GM12878 (cell line): ENCODE data around the gene C3orf22. TPM values are rescaled to one million over a fixed set of nuclear protein-coding genes. Genes with fewer than 3 reads are reported as not detected.
"Not testable (repeated sequence)": the region's sequence is repeated elsewhere in the genome, so short reads cannot be mapped to it uniquely, and the experiment has no call there.

Experiments
- ATAC-seq: fragments of 200-7000 bp; cut with Tn5 transposase; 3 replicates; pipeline ENCODE4 v1.9.1; 2020; ENCODE audit warnings: mild to moderate bottlenecking, moderate library complexity
- BruUV-seq: library from RNA; stranded (reverse); fragments of 400-500 nt; replicated peaks from 2 replicates; lab custom pipeline; 2021; lab: Mats Ljungman, UMichigan
- CTCF ChIA-PET: fragments of 300-600 bp; sonication (Branson Sonifier 250); formaldehyde crosslinking; extraction: SDS; loops from one replicate; lab custom pipeline; 2021; ENCODE audit warnings: inconsistent platforms; lab: Yijun Ruan, JAX
- POLR2A ChIA-PET: fragments of 350-600 bp; formaldehyde crosslinking; extraction: SDS; loops from one replicate; lab custom pipeline; 2021; ENCODE audit warnings: inconsistent platforms; lab: Charles Lee
- RAD21 ChIA-PET: fragments of 300-600 bp; sonication (Branson Sonifier 250); formaldehyde crosslinking; loops from one replicate; lab custom pipeline; 2023; ENCODE audit warnings: antibody characterized with exemption; ENCODE audit not compliant: unreplicated experiment; lab: Charles Lee
- SMC1A ChIA-PET: fragments of 300-600 bp; sonication (Branson Sonifier 250); formaldehyde crosslinking; loops from one replicate; lab custom pipeline; 2023; ENCODE audit not compliant: unreplicated experiment, uncharacterized antibody; lab: Charles Lee
- DNase-seq: peaks from one replicate; pipeline ENCODE4 v3.0.0-alpha.2; 2011; ENCODE audit warnings: low read depth, low spot score
- FAIRE-seq: peaks from 3 replicates; lab custom pipeline; 2011; peaks lifted over from hg19 to GRCh38; lab: Jason Lieb, UNC
- H2AFZ ChIP-seq: 2 replicates; pipeline ENCODE4 v1.6.0; 2011; ENCODE audit warnings: low read depth, low read length, control low read depth; ENCODE audit not compliant: control insufficient read depth
- H3K27ac ChIP-seq: 2 replicates; pipeline ENCODE4 v1.5.1; 2011; ENCODE audit warnings: control low read depth; ENCODE audit not compliant: control insufficient read depth, insufficient read depth
- H3K27me3 ChIP-seq, 2 experiments: replicated peaks in 1 of 2; 2 replicates each; pipeline versions ENCODE4 v1.6.0 to v1.6.1; 2011; ENCODE audit warnings: low read length in 1 of 2; ENCODE audit not compliant: control insufficient read depth in 2 of 2, insufficient read depth in 2 of 2
- H3K36me3 ChIP-seq, 2 experiments: 2 replicates each; pipeline ENCODE4 v1.5.1; 2011; ENCODE audit warnings: low read length in 1 of 2; ENCODE audit not compliant: control insufficient read depth in 2 of 2, insufficient read depth in 2 of 2
- H3K4me1 ChIP-seq: 2 replicates; pipeline ENCODE4 v1.6.1; 2011; ENCODE audit warnings: mild to moderate bottlenecking, low read length, moderate library complexity, mixed read lengths; ENCODE audit not compliant: control insufficient read depth, insufficient read depth
- H3K4me2 ChIP-seq: 2 replicates; pipeline ENCODE4 v1.6.0; 2011; ENCODE audit warnings: control low read depth; ENCODE audit not compliant: control insufficient read depth, insufficient read depth
- H3K4me3 ChIP-seq: fragments of 200-600 bp; sonication (generic); 2 replicates; pipeline ENCODE4 v1.5.1; 2016
- H3K79me2 ChIP-seq: 2 replicates; pipeline ENCODE4 v1.6.0; 2011; ENCODE audit warnings: low read length; ENCODE audit not compliant: control insufficient read depth, insufficient read depth
- H3K9ac ChIP-seq: 2 replicates; pipeline ENCODE4 v1.8.0; 2011; ENCODE audit warnings: low read length, control low read depth, mixed read lengths; ENCODE audit not compliant: control insufficient read depth, insufficient read depth
- H3K9me3 ChIP-seq: replicated peaks from 3 replicates; pipeline ENCODE4 v1.5.1; 2011; ENCODE audit warnings: mild to moderate bottlenecking, low read length; ENCODE audit not compliant: control insufficient read depth, insufficient read depth
- H4K20me1 ChIP-seq: 2 replicates; pipeline ENCODE4 v1.6.0; 2011; ENCODE audit not compliant: control insufficient read depth, insufficient read depth
- CBFB ChIP-seq: IDR thresholded peaks from 2 replicates; pipeline ENCODE4 v1.6.1; 2016; ENCODE audit warnings: antibody characterized with exemption, low read depth
- IRF4 ChIP-seq: IDR thresholded peaks from 2 replicates; pipeline ENCODE4 v1.6.1; 2011; ENCODE audit warnings: low read depth, low read length
- NRF1 ChIP-seq: conservative IDR thresholded peaks from 2 replicates; pipeline ENCODE4 v1.6.1; 2011; ENCODE audit warnings: mild to moderate bottlenecking, low read depth, low read length, improper control_type of control experiment
- SIX5 ChIP-seq: IDR thresholded peaks from 2 replicates; pipeline ENCODE4 v1.6.1; 2011; ENCODE audit warnings: mild to moderate bottlenecking, low read depth, low read length, moderate library complexity; ENCODE audit not compliant: severe bottlenecking
- SUPT20H ChIP-seq: IDR thresholded peaks from 2 replicates; pipeline ENCODE4 v1.6.1; 2011; ENCODE audit warnings: low read depth, mild to moderate bottlenecking, low read length, moderate library complexity, borderline replicate concordance; ENCODE audit not compliant: control insufficient read depth
- TARDBP ChIP-seq: IDR thresholded peaks from 2 replicates; pipeline ENCODE4 v1.6.1; 2016; ENCODE audit warnings: borderline replicate concordance
- TCF7 ChIP-seq: IDR thresholded peaks from 2 replicates; pipeline ENCODE4 v1.6.1; 2014; ENCODE audit warnings: antibody characterized with exemption, borderline replicate concordance
- ZNF592 ChIP-seq: fragments of 450-650 bp; IDR thresholded peaks from 2 replicates; pipeline ENCODE4 v1.6.1; 2017; ENCODE audit warnings: mild to moderate bottlenecking, moderate library complexity
- WGBS: methylation state at CpG from one replicate; pipeline ENCODE4 v1.1.6; 2016; ENCODE audit warnings: low lambda C conversion rate; ENCODE audit not compliant: insufficient replicate concordance, insufficient coverage; ENCODE audit errors: missing lambda C conversion rate; 5-methylcytosine and 5-hydroxymethylcytosine counted together
- in situ Hi-C: fragments of 300-500 bp; cut with MboI; formaldehyde crosslinking; loops from 9 replicates; pipeline ENCODE4 v1.14.3; 2018; ENCODE audit warnings: mixed read lengths
- intact Hi-C: fragments of 100-400 bp; cut with micrococcal nuclease; formaldehyde crosslinking; loops from one replicate; pipeline ENCODE4 v1.14.2; 2022; ENCODE audit not compliant: unreplicated experiment
- polyA plus RNA-seq, 11 experiments: library from polyadenylated mRNA; depleted of rRNA in 4 of 11; unstranded in 6 of 11; stranded (reverse) in 5 of 11; fragments of >200 nt; fragmentation: Nextera tagmentation in 4 of 11; fragmentation: Illumina TruSeq in 1 of 11; extraction: Ambion mirVana in 4 of 11; extraction: Trizol in 1 of 11; gene quantifications; 1 replicate in 1 of 11; 2 replicates in 10 of 11; pipeline versions ENCODE4 v1.2.1 to v1.2.3, GENCODE V29; 2011 to 2016; ENCODE audit warnings: inconsistent platforms in 2 of 11, missing spikeins in 2 of 11, low read depth in 1 of 11
- total RNA-seq, 4 experiments: library from RNA; depleted of rRNA in 3 of 4; stranded (reverse); fragments of >200 nt in 3 of 4; fragmentation: Illumina TruSeq in 1 of 4; extraction: Trizol in 1 of 4; gene quantifications; 2 replicates each; pipeline versions ENCODE4 v1.2.1 to v1.2.3, GENCODE V29; 2013 to 2021

Gene C3orf22
- total and polyA plus RNA-seq, 10 of the 15 experiments (the other 5 are each of a cell fraction or from before 2014, with no cell fraction given): not detected

DNA sequence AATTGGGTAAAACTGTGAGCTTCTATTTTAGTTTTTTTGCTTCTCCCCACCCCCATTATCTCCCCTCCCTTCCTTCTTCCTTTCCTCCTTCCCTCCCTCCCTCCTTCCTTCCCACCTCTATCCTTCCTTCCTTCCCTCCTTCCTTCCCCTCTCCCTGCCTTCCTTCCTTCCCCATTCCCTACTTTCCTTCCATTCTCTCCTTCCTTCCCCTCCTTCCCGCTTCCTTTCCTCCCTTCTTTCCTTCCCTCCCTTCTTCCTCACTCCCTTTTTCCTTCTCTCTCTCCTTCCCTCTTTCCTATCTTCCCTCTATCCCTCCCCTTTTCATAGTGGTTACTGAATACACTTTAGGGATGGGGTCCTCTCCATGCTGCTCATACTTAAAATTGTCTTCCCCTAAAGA, 40.4 kb upstream of the C3orf22 start:
- Histone ChIP-seq H3K36me3 (no peaks in the 10 kb centered on the region), H3K4me2 (no peak overlapping the region), H3K27me3 (no peaks in the 10 kb centered on the region; a peak in 1 of 4 replicates), H2AFZ (no peak overlapping the region), H3K27ac (no peak overlapping the region), H3K4me1 (no peaks in the 10 kb centered on the region), H3K9me3 (no peaks in the 10 kb centered on the region), H3K9ac (no peak overlapping the region), H4K20me1 (no peaks in the 10 kb centered on the region), H3K4me3 (no peak overlapping the region), H3K79me2 (no peaks in the 10 kb centered on the region)
- intact Hi-C loops: no loop called here
- RAD21 ChIA-PET: no interaction called here
- 6% methylated on average over 1 of the region's 1 CpG for WGBS
- ATAC-seq (no peak), DNase-seq (no peak), FAIRE-seq (no peak)
- SMC1A ChIA-PET: no interaction called here
- in situ Hi-C loops: no loop called here
- BruUV-seq: no TSS peak
- POLR2A ChIA-PET: no interaction called here
- CTCF ChIA-PET: no interaction called here
- TF ChIP-seq CBFB (no peak), TARDBP (no peak), ZNF592 (no peak), SUPT20H (no peak), NRF1 (no peak), IRF4 (no peak), TCF7 (no peak), SIX5 (no peak)

GRCh38 chr3:126595479-126595878, 36.7 kb upstream of the C3orf22 start:
- in situ Hi-C loops, RAD21 ChIA-PET, POLR2A ChIA-PET, H3K27ac ChIP-seq, H2AFZ ChIP-seq, H3K4me1 ChIP-seq, H3K4me2 ChIP-seq, SMC1A ChIA-PET, BruUV-seq, DNase-seq, H3K4me3 ChIP-seq, H3K79me2 ChIP-seq, FAIRE-seq, ATAC-seq, H4K20me1 ChIP-seq, intact Hi-C loops, H3K9ac ChIP-seq, H3K27me3 ChIP-seq, H3K36me3 ChIP-seq, H3K9me3 ChIP-seq: not testable (repeated sequence)
- WGBS: 47% methylated on average over 4 of the region's 4 CpGs
- CTCF ChIA-PET: interaction anchor here (0.6 kb wide), 1 partner anchor 685 kb away, joined by 3 read pairs; no protein-coding TSS in a partner anchor
